ENCODE results near the gene PKP3.
A peak's percentile ranks its signal among the peaks of the same experiment; 100 is the strongest.

The PKP3 gene

GRCh38 chr11:416051-416756 lies 22.2 kb downstream of the PKP3 start:
- H3K4me3 ChIP-seq (ENCODE audit: low read length): peak overlapping the region; percentile 51
- no peak for DNase-seq (ENCODE audit: low read depth)
- TF ChIP-seq, protein P1, sequence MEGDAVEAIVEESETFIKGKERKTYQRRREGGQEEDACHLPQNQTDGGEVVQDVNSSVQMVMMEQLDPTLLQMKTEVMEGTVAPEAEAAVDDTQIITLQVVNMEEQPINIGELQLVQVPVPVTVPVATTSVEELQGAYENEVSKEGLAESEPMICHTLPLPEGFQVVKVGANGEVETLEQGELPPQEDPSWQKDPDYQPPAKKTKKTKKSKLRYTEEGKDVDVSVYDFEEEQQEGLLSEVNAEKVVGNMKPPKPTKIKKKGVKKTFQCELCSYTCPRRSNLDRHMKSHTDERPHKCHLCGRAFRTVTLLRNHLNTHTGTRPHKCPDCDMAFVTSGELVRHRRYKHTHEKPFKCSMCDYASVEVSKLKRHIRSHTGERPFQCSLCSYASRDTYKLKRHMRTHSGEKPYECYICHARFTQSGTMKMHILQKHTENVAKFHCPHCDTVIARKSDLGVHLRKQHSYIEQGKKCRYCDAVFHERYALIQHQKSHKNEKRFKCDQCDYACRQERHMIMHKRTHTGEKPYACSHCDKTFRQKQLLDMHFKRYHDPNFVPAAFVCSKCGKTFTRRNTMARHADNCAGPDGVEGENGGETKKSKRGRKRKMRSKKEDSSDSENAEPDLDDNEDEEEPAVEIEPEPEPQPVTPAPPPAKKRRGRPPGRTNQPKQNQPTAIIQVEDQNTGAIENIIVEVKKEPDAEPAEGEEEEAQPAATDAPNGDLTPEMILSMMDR (IDR thresholded peaks at IDR 0.05; ENCODE audit: insufficient read depth, low read depth, low read length, missing control alignments): no peak

DNA sequence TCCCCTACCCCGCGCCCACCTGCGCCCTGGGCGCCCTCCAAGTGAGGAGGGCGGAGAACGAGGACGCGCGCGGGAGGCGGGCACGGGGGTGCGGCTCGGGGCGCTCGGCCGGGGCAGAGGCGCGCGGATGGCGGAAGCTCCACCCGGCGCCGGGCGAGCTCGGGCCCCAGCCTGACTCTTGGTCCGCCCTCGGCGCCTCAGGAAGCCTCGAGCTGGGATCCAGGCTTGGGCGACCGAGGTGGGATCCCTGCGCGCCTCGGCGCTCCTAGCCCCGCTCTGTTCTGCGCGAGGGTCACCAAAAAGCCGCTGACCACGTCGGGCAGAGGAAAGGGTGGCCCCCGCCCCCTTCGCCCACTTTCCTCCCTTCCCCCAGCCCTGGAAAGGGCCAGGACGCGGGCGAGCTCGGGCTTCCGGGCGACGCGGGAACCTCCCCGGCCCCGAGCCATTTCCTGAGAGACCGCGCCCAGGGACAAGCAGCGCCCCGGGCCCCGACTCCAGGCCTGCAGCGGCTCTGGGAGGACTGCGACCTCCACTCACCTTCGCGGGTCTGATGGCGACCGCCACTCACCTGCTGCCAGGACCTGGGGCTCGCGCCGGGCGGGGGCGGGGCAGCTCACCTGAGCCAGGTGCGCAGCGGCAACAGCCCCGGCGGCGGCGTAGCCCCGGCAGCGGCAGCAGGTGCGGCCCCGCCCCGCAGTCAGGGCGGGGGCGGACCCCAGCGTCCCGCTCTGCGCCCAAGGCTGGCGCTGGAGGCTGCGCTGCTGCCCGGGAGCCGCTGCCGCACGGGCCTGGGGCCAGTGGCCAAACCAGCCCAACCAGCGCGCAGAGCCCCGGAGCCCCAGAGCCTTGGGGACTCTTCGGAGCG lies 23.0 kb downstream of the PKP3 start:
- DNase-seq (ENCODE audit: low read depth): peak; percentile 63
- TF ChIP-seq, protein P1 (IDR thresholded peaks at IDR 0.05; ENCODE audit: insufficient read depth, low read depth, low read length, missing control alignments): no peak
- H3K4me3 ChIP-seq (ENCODE audit: low read length): peak overlapping the region; percentile 51

GRCh38 chr11:417652-418342 lies 23.8 kb downstream of the PKP3 start:
- TF ChIP-seq, protein P1 (IDR thresholded peaks at IDR 0.05; ENCODE audit: insufficient read depth, low read depth, low read length, missing control alignments): no peak
- H3K4me3 ChIP-seq (ENCODE audit: low read length): peak overlapping the region; percentile 13
- DNase-seq (ENCODE audit: low read depth): no peak

GRCh38 chr11:418343-419247 lies 24.6 kb downstream of the PKP3 start:
- TF ChIP-seq, protein P1 (IDR thresholded peaks at IDR 0.05; ENCODE audit: insufficient read depth, low read depth, low read length, missing control alignments): no peak
- no peak overlapping the region for H3K4me3 ChIP-seq (ENCODE audit: low read length)
- DNase-seq (ENCODE audit: low read depth): no peak

DNA sequence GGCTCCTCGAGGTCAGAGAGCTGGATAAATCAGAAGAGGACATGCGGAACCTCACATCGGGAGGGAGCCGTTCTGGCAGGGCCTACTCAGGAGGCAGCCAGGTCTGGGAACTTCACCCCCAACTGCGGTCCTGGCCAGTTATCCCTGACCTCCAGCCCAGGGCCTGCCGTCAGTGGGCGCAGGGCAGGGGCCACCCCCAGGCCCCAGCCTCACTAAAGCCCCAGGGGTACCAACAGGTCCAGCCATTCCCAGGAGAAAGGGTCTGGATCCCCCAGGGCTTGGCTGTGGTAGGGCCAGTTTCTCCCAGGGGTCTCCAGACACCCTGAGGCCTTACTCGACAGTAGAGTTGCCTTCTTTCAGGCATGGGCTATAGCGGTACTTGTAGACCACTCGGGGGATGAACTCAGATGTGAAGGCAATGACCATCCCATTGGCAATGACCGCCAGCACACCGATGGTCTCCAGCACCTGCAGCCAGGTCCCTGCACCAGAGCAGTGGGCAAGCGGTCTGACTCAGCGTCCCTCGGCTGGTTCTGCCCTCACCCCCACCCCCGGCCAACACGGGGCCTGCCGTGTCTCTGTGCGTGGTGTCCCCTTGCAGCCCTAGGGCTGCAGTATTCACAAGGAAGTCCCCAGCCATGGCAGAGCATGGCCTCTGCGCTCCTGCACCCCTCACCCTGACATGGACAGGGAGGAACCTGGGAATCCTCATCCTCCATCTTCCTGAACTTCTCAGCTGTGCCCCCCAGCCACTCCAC lies 25.4 kb downstream of the PKP3 start:
- no peak for DNase-seq (ENCODE audit: low read depth)
- TF ChIP-seq, protein P1 (IDR thresholded peaks at IDR 0.05; ENCODE audit: insufficient read depth, low read depth, low read length, missing control alignments): no peak
- H3K4me3 ChIP-seq (ENCODE audit: low read length): no peak overlapping the region

All from epithelial cell of esophagus (primary cell).